ENCODE data around the gene AKT1S1. TPM values are rescaled to one million over a fixed set of nuclear protein-coding genes. Genes with fewer than 3 reads are reported as not detected.

AKT1S1 gene
- total and polyA plus RNA-seq, 5 donors from 2014 or later: 3.0 to 12.9 (median 4.1) TPM

GRCh38 chr19:49879243-49879963, 2.2 kb upstream of the AKT1S1 start:
- Mint-ChIP-seq H3K9me3 (no peaks in the 10 kb centered on the region), H3K36me3 (peaks cover 12% of the 10 kb centered on the region), H3K4me1 (peaks cover 0 to 34% (median 8%) of the 10 kb centered on the region in 4 donors), H3K27ac (peak overlapping the region in 1 of 3 donors; percentile 71), H3K27me3 (no peaks in the 10 kb centered on the region), H3K4me3 (peak overlapping the region in 3 of 4 donors; percentile 28 to 52 (median 41))
- Histone ChIP-seq H3K4me1 (ENCODE audit: control insufficient read depth, insufficient read depth, low read length, poor library complexity, severe bottlenecking) (peaks cover 22% of the 10 kb centered on the region), H3K36me3 (ENCODE audit: control insufficient read depth, insufficient read depth, low read length) (peaks cover 41% of the 10 kb centered on the region), H3K9me3 (ENCODE audit: control insufficient read depth in 2 of 2, low read length in 2 of 2) (no peaks in the 10 kb centered on the region), H3K4me3 (ENCODE audit: low read depth, low read length) (no peak overlapping the region), H3K27ac (ENCODE audit: insufficient read depth, low read length, poor library complexity, severe bottlenecking) (no peak overlapping the region), H3K27me3 (ENCODE audit: control insufficient read depth, insufficient read depth, low read length) (no peaks in the 10 kb centered on the region)
- peak in 1 of 3 donors; percentile 41 for DNase-seq
- no peak for ATAC-seq (ENCODE audit: low read depth in 2 of 2)

- Mint-ChIP-seq H3K27me3 (no peaks in the 10 kb centered on the region), H3K4me1 (peaks cover 0 to 40% (median 8%) of the 10 kb centered on the region in 4 donors), H3K36me3 (peaks cover 10% of the 10 kb centered on the region), H3K27ac (peak overlapping the region in 1 of 3 donors; percentile 52), H3K9me3 (no peaks in the 10 kb centered on the region), H3K4me3 (peak overlapping the region in 1 of 4 donors; percentile 52)
- Histone ChIP-seq H3K4me1 (ENCODE audit: control insufficient read depth, insufficient read depth, low read length, poor library complexity, severe bottlenecking) (peaks cover 22% of the 10 kb centered on the region), H3K27ac (ENCODE audit: insufficient read depth, low read length, poor library complexity, severe bottlenecking) (peak overlapping the region; percentile 99), H3K36me3 (ENCODE audit: control insufficient read depth, insufficient read depth, low read length) (peaks cover 34% of the 10 kb centered on the region), H3K9me3 (ENCODE audit: control insufficient read depth in 2 of 2, low read length in 2 of 2) (no peaks in the 10 kb centered on the region), H3K4me3 (ENCODE audit: low read depth, low read length) (peak overlapping the region; percentile 74), H3K27me3 (ENCODE audit: control insufficient read depth, insufficient read depth, low read length) (no peaks in the 10 kb centered on the region)
- no peak for DNase-seq
- ATAC-seq (ENCODE audit: low read depth in 2 of 2): no peak
Observed at GRCh38 chr19:49878744-49879070, 1.6 kb upstream of the AKT1S1 start.

GRCh38 chr19:49877879-49878743, 956 bp upstream of the AKT1S1 start:
- no peaks in the 10 kb centered on the region for H3K9me3 Mint-ChIP-seq
- no peaks in the 10 kb centered on the region for H3K27me3 Mint-ChIP-seq
- peak; percentile 54 to 58 for ATAC-seq (ENCODE audit: low read depth in 2 of 2)

GRCh38 chr19:49876422-49877019, 634 bp downstream of the AKT1S1 start:
- H3K4me3 Mint-ChIP-seq: no peak overlapping the region

More at GRCh38 chr19:49877879-49878743, 956 bp upstream of the AKT1S1 start:
- Mint-ChIP-seq H3K4me1 (peaks cover 0 to 40% (median 8%) of the 10 kb centered on the region in 4 donors), H3K27ac (no peak overlapping the region), H3K4me3 (peak overlapping the region in 1 of 4 donors; percentile 53), H3K36me3 (peaks cover 4% of the 10 kb centered on the region)
- Histone ChIP-seq H3K36me3 (ENCODE audit: control insufficient read depth, insufficient read depth, low read length) (peaks cover 28% of the 10 kb centered on the region), H3K9me3 (ENCODE audit: control insufficient read depth in 2 of 2, low read length in 2 of 2) (no peaks in the 10 kb centered on the region), H3K4me3 (ENCODE audit: low read depth, low read length) (peak overlapping the region; percentile 85), H3K27ac (ENCODE audit: insufficient read depth, low read length, poor library complexity, severe bottlenecking) (peak overlapping the region; percentile 99), H3K27me3 (ENCODE audit: control insufficient read depth, insufficient read depth, low read length) (no peaks in the 10 kb centered on the region), H3K4me1 (ENCODE audit: control insufficient read depth, insufficient read depth, low read length, poor library complexity, severe bottlenecking) (peaks cover 22% of the 10 kb centered on the region)
- DNase-seq: peak; percentile 98

GRCh38 chr19:49875857-49876421, 1.2 kb downstream of the AKT1S1 start:
- H3K4me3 ChIP-seq (ENCODE audit: low read depth, low read length): peak overlapping the region; percentile 86

More at GRCh38 chr19:49876422-49877019, 634 bp downstream of the AKT1S1 start:
- peaks cover 22% of the 10 kb centered on the region for H3K4me1 ChIP-seq (ENCODE audit: control insufficient read depth, insufficient read depth, low read length, poor library complexity, severe bottlenecking)
- H3K27me3 ChIP-seq (ENCODE audit: control insufficient read depth, insufficient read depth, low read length): no peaks in the 10 kb centered on the region
- peaks cover 13% of the 10 kb centered on the region for H3K36me3 ChIP-seq (ENCODE audit: control insufficient read depth, insufficient read depth, low read length)
- H3K27ac ChIP-seq (ENCODE audit: insufficient read depth, low read length, poor library complexity, severe bottlenecking): peak overlapping the region; percentile 99
- peaks cover 4% of the 10 kb centered on the region for H3K36me3 Mint-ChIP-seq
- H3K9me3 ChIP-seq (ENCODE audit: control insufficient read depth in 2 of 2, low read length in 2 of 2): no peaks in the 10 kb centered on the region
- H3K27ac Mint-ChIP-seq: no peak overlapping the region
- H3K4me1 Mint-ChIP-seq: peaks cover 0 to 49% (median 13%) of the 10 kb centered on the region in 4 donors
- H3K4me3 ChIP-seq (ENCODE audit: low read depth, low read length): peak overlapping the region; percentile 90
- DNase-seq (peak; percentile 96 to 99 (median 99)), ATAC-seq (ENCODE audit: low read depth in 2 of 2) (peak; percentile 58 to 62)
- H3K27me3 Mint-ChIP-seq: no peaks in the 10 kb centered on the region
- no peaks in the 10 kb centered on the region for H3K9me3 Mint-ChIP-seq

GRCh38 chr19:49875177-49875576, 2.0 kb downstream of the AKT1S1 start:
- no peaks in the 10 kb centered on the region for H3K27me3 Mint-ChIP-seq
- no peaks in the 10 kb centered on the region for H3K9me3 Mint-ChIP-seq
- H3K9me3 ChIP-seq (ENCODE audit: control insufficient read depth in 2 of 2, low read length in 2 of 2): no peaks in the 10 kb centered on the region
- H3K27ac ChIP-seq (ENCODE audit: insufficient read depth, low read length, poor library complexity, severe bottlenecking): no peak overlapping the region
- no peak overlapping the region for H3K27ac Mint-ChIP-seq
- no peak overlapping the region for H3K4me3 ChIP-seq (ENCODE audit: low read depth, low read length)
- DNase-seq: no peak
- no peak for ATAC-seq (ENCODE audit: low read depth in 2 of 2)
- H3K27me3 ChIP-seq (ENCODE audit: control insufficient read depth, insufficient read depth, low read length): no peaks in the 10 kb centered on the region
- H3K4me1 Mint-ChIP-seq: peaks cover 0 to 57% (median 16%) of the 10 kb centered on the region in 4 donors
- H3K36me3 Mint-ChIP-seq: peaks cover 4% of the 10 kb centered on the region
- peaks cover 27% of the 10 kb centered on the region for H3K4me1 ChIP-seq (ENCODE audit: control insufficient read depth, insufficient read depth, low read length, poor library complexity, severe bottlenecking)
- peaks cover 2% of the 10 kb centered on the region for H3K36me3 ChIP-seq (ENCODE audit: control insufficient read depth, insufficient read depth, low read length)
- H3K4me3 Mint-ChIP-seq: no peak overlapping the region

More at GRCh38 chr19:49875857-49876421, 1.2 kb downstream of the AKT1S1 start:
- no peak overlapping the region for H3K4me3 Mint-ChIP-seq
- no peak overlapping the region for H3K27ac Mint-ChIP-seq
- peaks cover 4% of the 10 kb centered on the region for H3K36me3 Mint-ChIP-seq
- no peak for ATAC-seq (ENCODE audit: low read depth in 2 of 2)
- H3K27ac ChIP-seq (ENCODE audit: insufficient read depth, low read length, poor library complexity, severe bottlenecking): peak overlapping the region; percentile 99
- peaks cover 22% of the 10 kb centered on the region for H3K4me1 ChIP-seq (ENCODE audit: control insufficient read depth, insufficient read depth, low read length, poor library complexity, severe bottlenecking)
- no peaks in the 10 kb centered on the region for H3K27me3 Mint-ChIP-seq
- no peaks in the 10 kb centered on the region for H3K9me3 ChIP-seq (ENCODE audit: control insufficient read depth in 2 of 2, low read length in 2 of 2)
- H3K36me3 ChIP-seq (ENCODE audit: control insufficient read depth, insufficient read depth, low read length): peaks cover 9% of the 10 kb centered on the region
- peaks cover 0 to 53% (median 13%) of the 10 kb centered on the region in 4 donors for H3K4me1 Mint-ChIP-seq
- DNase-seq: peak in 2 of 3 donors; percentile 43 to 66
- H3K27me3 ChIP-seq (ENCODE audit: control insufficient read depth, insufficient read depth, low read length): no peaks in the 10 kb centered on the region
- H3K9me3 Mint-ChIP-seq: no peaks in the 10 kb centered on the region

- Histone ChIP-seq H3K27me3 (ENCODE audit: control insufficient read depth, insufficient read depth, low read length) (no peaks in the 10 kb centered on the region), H3K9me3 (ENCODE audit: control insufficient read depth in 2 of 2, low read length in 2 of 2) (no peaks in the 10 kb centered on the region), H3K4me3 (ENCODE audit: low read depth, low read length) (no peak overlapping the region), H3K36me3 (ENCODE audit: control insufficient read depth, insufficient read depth, low read length) (no peaks in the 10 kb centered on the region), H3K27ac (ENCODE audit: insufficient read depth, low read length, poor library complexity, severe bottlenecking) (no peak overlapping the region), H3K4me1 (ENCODE audit: control insufficient read depth, insufficient read depth, low read length, poor library complexity, severe bottlenecking) (peaks cover 31% of the 10 kb centered on the region)
- peak overlapping the region in 2 of 4 donors; percentile 5 to 74 for H3K4me3 Mint-ChIP-seq
- peaks cover 0 to 57% (median 16%) of the 10 kb centered on the region in 4 donors for H3K4me1 Mint-ChIP-seq
- no peaks in the 10 kb centered on the region for H3K27me3 Mint-ChIP-seq
- peaks cover 4% of the 10 kb centered on the region for H3K36me3 Mint-ChIP-seq
- H3K27ac Mint-ChIP-seq: peak overlapping the region in 2 of 3 donors; percentile 73 to 76
- DNase-seq: no peak
- no peak for ATAC-seq (ENCODE audit: low read depth in 2 of 2)
- H3K9me3 Mint-ChIP-seq: no peaks in the 10 kb centered on the region
Observed at GRCh38 chr19:49874503-49875157, 2.5 kb downstream of the AKT1S1 start.

Measured in CD4-positive, CD25-positive, alpha-beta regulatory T cell (primary cell).